Mesendoderm (in vitro differentiated cells): ENCODE results near the gene BCL2L11.

Source experiments
- DNase-seq: peaks from one replicate; pipeline ENCODE4 v3.0.0; 2013
- H2AK5ac ChIP-seq: 2 replicates; pipeline ENCODE4 v1.6.1; 2013; ENCODE audit warnings: low read length, inconsistent platforms
- H2BK120ac ChIP-seq: 2 replicates; pipeline ENCODE4 v1.6.1; 2013; ENCODE audit warnings: low read depth, mild to moderate bottlenecking, low read length, moderate library complexity, mixed read lengths
- H2BK15ac ChIP-seq: replicated peaks from 2 replicates; pipeline ENCODE4 v1.6.1; 2013; ENCODE audit warnings: low read depth, mild to moderate bottlenecking, moderate library complexity
- H2BK5ac ChIP-seq: 2 replicates; pipeline ENCODE4 v1.6.1; 2013; ENCODE audit warnings: low read length, inconsistent platforms
- H3K18ac ChIP-seq: 2 replicates; pipeline ENCODE4 v1.6.1; 2013; ENCODE audit warnings: mild to moderate bottlenecking, low read length, mixed read lengths
- H3K23ac ChIP-seq: one replicate; pipeline ENCODE4 v1.6.1; 2013; ENCODE audit warnings: low read length
- H3K27ac ChIP-seq: 2 replicates; pipeline ENCODE4 v1.5.1; 2013; ENCODE audit warnings: low read depth, mild to moderate bottlenecking, inconsistent platforms, low read length, moderate library complexity
- H3K27me3 ChIP-seq: 2 replicates; pipeline ENCODE4 v1.6.1; 2013; ENCODE audit warnings: low read length, control low read depth, mild to moderate bottlenecking, inconsistent platforms; ENCODE audit not compliant: insufficient read depth, poor library complexity
- H3K36me3 ChIP-seq: 2 replicates; pipeline ENCODE4 v1.6.1; 2013; ENCODE audit warnings: low read length, inconsistent platforms; ENCODE audit not compliant: control insufficient read depth, insufficient read depth
- H3K4ac ChIP-seq: one replicate; pipeline ENCODE4 v1.6.1; 2013; ENCODE audit warnings: low read depth, mild to moderate bottlenecking, low read length, moderate library complexity
- H3K4me1 ChIP-seq: 2 replicates; pipeline ENCODE4 v1.6.1; 2013; ENCODE audit warnings: low read depth, low read length, inconsistent platforms; ENCODE audit not compliant: control insufficient read depth
- H3K4me2 ChIP-seq: 2 replicates; pipeline ENCODE4 v1.6.1; 2013; ENCODE audit warnings: low read length
- H3K4me3 ChIP-seq: 2 replicates; pipeline ENCODE4 v1.5.1; 2013; ENCODE audit warnings: mild to moderate bottlenecking, low read length
- H3K56ac ChIP-seq: one replicate; pipeline ENCODE4 v1.6.1; 2013; ENCODE audit warnings: low read length
- H3K79me1 ChIP-seq: 2 replicates; pipeline ENCODE4 v1.6.1; 2013; ENCODE audit warnings: low read length, inconsistent platforms
- H3K79me2 ChIP-seq: 2 replicates; pipeline ENCODE4 v1.6.1; 2013; ENCODE audit warnings: mild to moderate bottlenecking, low read length; ENCODE audit not compliant: control insufficient read depth, insufficient read depth
- H3K9ac ChIP-seq: 2 replicates; pipeline ENCODE4 v1.6.1; 2013; ENCODE audit warnings: low read length, inconsistent platforms
- H4K5ac ChIP-seq: one replicate; pipeline ENCODE4 v1.6.1; 2013; ENCODE audit warnings: low read length
- H4K8ac ChIP-seq: one replicate; pipeline ENCODE4 v1.6.1; 2013; ENCODE audit warnings: low read depth, mild to moderate bottlenecking, control low read depth, low read length, moderate library complexity
- WGBS: extraction: QIAGEN DNeasy Blood & Tissue Kit; methylation state at CpG from one replicate; pipeline ENCODE4 v1.1.7; 2013; ENCODE audit warnings: low lambda C conversion rate, missing lambda C conversion rate; ENCODE audit not compliant: insufficient coverage; ENCODE audit errors: extremely low coverage; 5-methylcytosine and 5-hydroxymethylcytosine counted together

Gene BCL2L11

GRCh38 chr2:111102216-111102615 lies 18.5 kb upstream of the BCL2L11 start:
- no peaks in the 10 kb centered on the region for H3K79me1 ChIP-seq
- no peak for DNase-seq
- no peaks in the 10 kb centered on the region for H3K36me3 ChIP-seq
- no peak overlapping the region for H2BK15ac ChIP-seq
- no peak overlapping the region for H3K18ac ChIP-seq
- no peaks in the 10 kb centered on the region for H3K79me2 ChIP-seq
- H3K9ac ChIP-seq = no peak overlapping the region
- WGBS = no CpG with 5 or more reads among the region's 2 CpGs
- H3K4me2 ChIP-seq = no peak overlapping the region
- no peak overlapping the region for H2BK120ac ChIP-seq
- H3K27me3 ChIP-seq = no peaks in the 10 kb centered on the region
- no peak overlapping the region for H2AK5ac ChIP-seq
- no peak overlapping the region for H3K27ac ChIP-seq
- no peak overlapping the region for H4K8ac ChIP-seq
- H3K56ac ChIP-seq = no peak overlapping the region
- no peaks in the 10 kb centered on the region for H3K4me1 ChIP-seq
- no peak overlapping the region for H2BK5ac ChIP-seq
- no peak overlapping the region for H3K23ac ChIP-seq
- H3K4me3 ChIP-seq = no peak overlapping the region
- H4K5ac ChIP-seq = no peak overlapping the region
- no peak overlapping the region for H3K4ac ChIP-seq

DNA sequence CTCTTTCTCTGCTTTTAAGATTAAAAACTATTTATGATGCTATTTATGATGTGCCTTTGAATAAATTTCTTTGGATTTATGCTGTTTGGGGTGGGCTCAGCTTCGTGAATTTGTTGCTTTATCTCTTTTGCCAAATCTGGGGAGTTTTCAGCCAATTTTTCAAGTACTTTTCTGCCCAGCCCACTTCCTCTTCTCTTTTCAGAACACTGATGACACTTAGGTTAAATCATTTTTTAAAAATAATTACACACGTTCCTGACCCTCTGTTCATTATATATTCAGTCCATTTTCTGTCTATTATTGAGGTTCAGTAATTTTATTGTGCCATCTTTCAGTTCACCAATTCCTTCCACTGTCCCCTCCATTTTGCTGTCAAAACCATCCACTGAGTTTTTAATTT lies 14.8 kb upstream of the BCL2L11 start:
- Histone ChIP-seq H3K23ac (no peak overlapping the region), H3K4me1 (no peaks in the 10 kb centered on the region), H3K56ac (no peak overlapping the region), H3K18ac (no peak overlapping the region), H4K5ac (no peak overlapping the region), H3K79me2 (no peaks in the 10 kb centered on the region), H3K9ac (no peak overlapping the region), H3K36me3 (no peaks in the 10 kb centered on the region), H3K4ac (no peak overlapping the region), H2BK5ac (no peak overlapping the region), H4K8ac (no peak overlapping the region), H2BK120ac (no peak overlapping the region), H3K4me3 (no peak overlapping the region), H3K79me1 (no peaks in the 10 kb centered on the region), H3K4me2 (no peak overlapping the region), H2AK5ac (no peak overlapping the region), H3K27ac (no peak overlapping the region), H3K27me3 (no peaks in the 10 kb centered on the region), H2BK15ac (no peak overlapping the region)
- no peak for DNase-seq
- no CpG with 5 or more reads among the region's 2 CpGs for WGBS

- H2AK5ac ChIP-seq = no peak overlapping the region
- no peaks in the 10 kb centered on the region for H3K79me1 ChIP-seq
- no peak overlapping the region for H4K5ac ChIP-seq
- no peak overlapping the region for H3K4ac ChIP-seq
- no peaks in the 10 kb centered on the region for H3K79me2 ChIP-seq
- no peak overlapping the region for H3K23ac ChIP-seq
- no peak overlapping the region for H4K8ac ChIP-seq
- H2BK15ac ChIP-seq = no peak overlapping the region
- no peak overlapping the region for H3K9ac ChIP-seq
- no peak overlapping the region for H3K4me3 ChIP-seq
- H3K27me3 ChIP-seq = no peaks in the 10 kb centered on the region
- no peaks in the 10 kb centered on the region for H3K4me1 ChIP-seq
- no peak overlapping the region for H2BK5ac ChIP-seq
- H3K36me3 ChIP-seq = no peaks in the 10 kb centered on the region
- H2BK120ac ChIP-seq = no peak overlapping the region
- H3K27ac ChIP-seq = no peak overlapping the region
- no peak overlapping the region for H3K56ac ChIP-seq
- WGBS = no CpG with 5 or more reads among the region's 5 CpGs
- DNase-seq = no peak
- no peak overlapping the region for H3K18ac ChIP-seq
- no peak overlapping the region for H3K4me2 ChIP-seq
Measured at GRCh38 chr2:111106706-111107105, 14.0 kb upstream of the BCL2L11 start.

- no peak overlapping the region for H3K4me2 ChIP-seq
- H3K4ac ChIP-seq = no peak overlapping the region
- H2BK120ac ChIP-seq = no peak overlapping the region
- H4K8ac ChIP-seq = no peak overlapping the region
- H3K23ac ChIP-seq = no peak overlapping the region
- H3K9ac ChIP-seq = no peak overlapping the region
- no peaks in the 10 kb centered on the region for H3K79me2 ChIP-seq
- no peak overlapping the region for H3K18ac ChIP-seq
- H3K4me3 ChIP-seq = no peak overlapping the region
- H3K27ac ChIP-seq = no peak overlapping the region
- no peak overlapping the region for H3K56ac ChIP-seq
- no peak overlapping the region for H4K5ac ChIP-seq
- no peaks in the 10 kb centered on the region for H3K4me1 ChIP-seq
- H2BK5ac ChIP-seq = no peak overlapping the region
- DNase-seq = no peak
- no CpG with 5 or more reads among the region's 2 CpGs for WGBS
- no peak overlapping the region for H2AK5ac ChIP-seq
- H3K36me3 ChIP-seq = no peaks in the 10 kb centered on the region
- H3K79me1 ChIP-seq = no peaks in the 10 kb centered on the region
- H3K27me3 ChIP-seq = no peaks in the 10 kb centered on the region
- H2BK15ac ChIP-seq = no peak overlapping the region
Measured at GRCh38 chr2:111108745-111109271, 11.9 kb upstream of the BCL2L11 start.

DNA sequence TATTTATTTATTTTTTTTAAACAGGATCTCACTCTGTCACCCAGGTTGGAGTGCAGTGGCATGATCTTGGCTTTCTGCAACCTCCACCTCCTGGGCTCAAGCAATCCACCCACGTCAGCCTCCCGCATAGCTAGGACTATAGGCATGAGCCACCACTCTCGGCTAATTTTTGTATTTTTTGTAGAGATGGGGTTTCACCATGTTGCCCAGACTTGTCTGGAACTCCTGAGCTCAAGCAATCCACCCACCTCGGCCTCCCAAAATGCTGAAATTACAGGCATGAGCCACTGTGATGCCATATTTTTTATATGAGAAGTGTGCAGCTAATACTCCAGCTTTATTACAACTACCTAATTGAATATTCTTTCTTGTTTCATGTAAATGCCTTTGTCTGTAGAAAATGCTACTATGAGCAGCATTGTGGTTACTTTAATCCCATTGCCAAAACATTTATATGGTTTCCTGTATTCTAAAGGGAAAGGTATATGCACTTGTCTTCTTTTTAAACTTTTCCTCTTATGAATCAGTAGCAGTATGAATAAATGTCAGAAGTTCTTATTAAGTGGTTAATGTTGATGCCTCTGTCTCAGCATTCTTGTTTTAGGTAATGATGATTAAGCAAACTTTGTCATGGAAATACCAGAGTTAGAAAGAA lies 9.5 kb upstream of the BCL2L11 start:
- no peak overlapping the region for H3K4me3 ChIP-seq
- no peak overlapping the region for H2BK120ac ChIP-seq
- no peaks in the 10 kb centered on the region for H3K36me3 ChIP-seq
- no peak for DNase-seq
- no peak overlapping the region for H2AK5ac ChIP-seq
- H3K27ac ChIP-seq = no peak overlapping the region
- H3K4ac ChIP-seq = no peak overlapping the region
- H3K79me2 ChIP-seq = no peaks in the 10 kb centered on the region
- H4K5ac ChIP-seq = no peak overlapping the region
- H3K79me1 ChIP-seq = no peaks in the 10 kb centered on the region
- H2BK15ac ChIP-seq = no peak overlapping the region
- no peak overlapping the region for H3K18ac ChIP-seq
- no peak overlapping the region for H3K56ac ChIP-seq
- WGBS = no CpG with 5 or more reads among the region's 4 CpGs
- no peak overlapping the region for H3K4me2 ChIP-seq
- no peak overlapping the region for H3K23ac ChIP-seq
- no peak overlapping the region for H3K9ac ChIP-seq
- no peak overlapping the region for H4K8ac ChIP-seq
- no peak overlapping the region for H2BK5ac ChIP-seq
- H3K4me1 ChIP-seq = no peaks in the 10 kb centered on the region
- no peaks in the 10 kb centered on the region for H3K27me3 ChIP-seq

GRCh38 chr2:111113838-111114237 lies 6.9 kb upstream of the BCL2L11 start:
- H3K9ac ChIP-seq = no peak overlapping the region
- H3K4ac ChIP-seq = no peak overlapping the region
- no peak overlapping the region for H3K18ac ChIP-seq
- H3K27ac ChIP-seq = no peak overlapping the region
- H4K5ac ChIP-seq = no peak overlapping the region
- no peak overlapping the region for H2BK15ac ChIP-seq
- WGBS = no CpG with 5 or more reads among the region's 1 CpG
- peaks cover 11% of the 10 kb centered on the region for H3K27me3 ChIP-seq
- no peaks in the 10 kb centered on the region for H3K4me1 ChIP-seq
- H2BK5ac ChIP-seq = no peak overlapping the region
- H3K23ac ChIP-seq = no peak overlapping the region
- H2AK5ac ChIP-seq = no peak overlapping the region
- H3K56ac ChIP-seq = no peak overlapping the region
- H4K8ac ChIP-seq = no peak overlapping the region
- no peak overlapping the region for H3K4me3 ChIP-seq
- H3K79me2 ChIP-seq = no peaks in the 10 kb centered on the region
- DNase-seq = no peak
- H3K4me2 ChIP-seq = no peak overlapping the region
- H3K79me1 ChIP-seq = no peaks in the 10 kb centered on the region
- H2BK120ac ChIP-seq = no peak overlapping the region
- no peaks in the 10 kb centered on the region for H3K36me3 ChIP-seq
